K562 (cell line): Measurements from ENCODE around the gene CATSPER4. TPM values are rescaled to one million over a fixed set of nuclear protein-coding genes. Genes with fewer than 3 reads are reported as not detected.
A peak's percentile ranks its signal among the peaks of the same experiment; 100 is the strongest.

Source experiments
- ARHGAP35 ChIP-seq: fragments of 450-650 bp; IDR thresholded peaks from 2 replicates; pipeline ENCODE4 v1.6.1; 2018; ENCODE audit not compliant: partially characterized antibody
- CAMTA2 ChIP-seq: fragments of 250-450 bp; sonication (Bioruptor Pico); conservative IDR thresholded peaks from 2 replicates; pipeline ENCODE4 v1.5.1; 2022
- DEAF1 ChIP-seq: fragments of 450-650 bp; formaldehyde crosslinking; IDR thresholded peaks from 2 replicates; pipeline ENCODE4 v1.4.0; 2020; ENCODE audit warnings: mild to moderate bottlenecking, moderate library complexity
- E2F4 ChIP-seq: sonication (generic); formaldehyde crosslinking; IDR thresholded peaks from 2 replicates; pipeline ENCODE4 v1.8.0; 2022; ENCODE audit warnings: mild to moderate bottlenecking, low read depth, missing genetic modification reagents
- JUNB ChIP-seq: fragments of 450-650 bp; formaldehyde crosslinking; conservative IDR thresholded peaks from 2 replicates; pipeline ENCODE4 v1.4.0; 2020; ENCODE audit warnings: mild to moderate bottlenecking
- MAFG ChIP-seq: fragments of 450-650 bp; conservative IDR thresholded peaks from 2 replicates; pipeline ENCODE4 v1.6.1; 2016; ENCODE audit warnings: missing genetic modification characterization, missing compliant biosample characterization
- NFE2 ChIP-seq: IDR thresholded peaks from 2 replicates; pipeline ENCODE4 v1.6.1; 2014; ENCODE audit warnings: antibody characterized with exemption, low read depth
- NKRF ChIP-seq: fragments of 450-650 bp; IDR thresholded peaks from 2 replicates; pipeline ENCODE4 v1.6.1; 2016; ENCODE audit warnings: borderline replicate concordance
- TAF1 ChIP-seq: IDR thresholded peaks from 2 replicates; pipeline ENCODE4 v1.6.1; 2011; ENCODE audit warnings: mild to moderate bottlenecking, low read length, moderate library complexity; ENCODE audit not compliant: insufficient read depth, control insufficient read depth, severe bottlenecking; ENCODE audit errors: extremely low read depth
- WHSC1 ChIP-seq: IDR thresholded peaks from one replicate; pipeline ENCODE4 v1.6.1; 2012; ENCODE audit warnings: low read length, control low read depth, inconsistent platforms
- ZBTB17 ChIP-seq: fragments of 450-650 bp; formaldehyde crosslinking; IDR thresholded peaks from 2 replicates; pipeline ENCODE4 v1.4.0; 2020; ENCODE audit warnings: mild to moderate bottlenecking
- ZC3H4 ChIP-seq: sonication (generic); formaldehyde crosslinking; IDR thresholded peaks from 2 replicates; pipeline ENCODE4 v1.9.0; 2021; ENCODE audit warnings: missing genetic modification reagents, borderline replicate concordance
- ZNF23 ChIP-seq: fragments of 250-450 bp; sonication (Bioruptor Pico); IDR thresholded peaks from 2 replicates; pipeline ENCODE4 v1.4.0; 2020; ENCODE audit warnings: mild to moderate bottlenecking
- ZNF318 ChIP-seq, 2 experiments: fragments of 450-650 bp; IDR thresholded peaks; 2 replicates each; pipeline ENCODE4 v1.6.1; 2016; ENCODE audit warnings: mild to moderate bottlenecking in 2 of 2, borderline replicate concordance in 1 of 2, low read depth in 1 of 2, moderate library complexity in 1 of 2
- polyA plus RNA-seq, 8 experiments: library from polyadenylated mRNA; depleted of rRNA in 4 of 8; stranded (reverse) in 5 of 8; unstranded in 3 of 8; fragments of >200 nt; fragmentation: Nextera tagmentation in 2 of 8; fragmentation: Illumina TruSeq in 1 of 8; extraction: Ambion mirVana in 2 of 8; extraction: Trizol in 1 of 8; gene quantifications; 2 replicates each; pipeline versions ENCODE4 v1.2.1 to v1.2.3, GENCODE V29; 2011 to 2014; ENCODE audit warnings: inconsistent platforms in 1 of 8, missing spikeins in 1 of 8
- total RNA-seq, 7 experiments: library from RNA; depleted of rRNA in 6 of 7; stranded (reverse); fragments of >200 nt in 6 of 7; fragmentation: Illumina TruSeq in 2 of 7; extraction: Trizol in 2 of 7; gene quantifications; 2 replicates each; pipeline versions ENCODE4 v1.2.1 to v1.2.3, GENCODE V29; 2011 to 2021; ENCODE audit warnings: low replicate concordance in 1 of 7

The CATSPER4 gene
- total and polyA plus RNA-seq, 9 of the 15 experiments (the other 6 are each of a cell fraction or from before 2014, with no cell fraction given) = 0.04 to 0.13 TPM; not detected in 7

GRCh38 chr1:26169669-26170471 lies 20.5 kb upstream of the CATSPER4 start, which contains the start of gene ZNF593 (continued):
- TF ChIP-seq ZNF318 (IDR thresholded peaks at IDR 0.05; ENCODE audit: borderline replicate concordance in 1 of 2, low read depth in 1 of 2) = no peak
- peak; percentile 73 for TF ChIP-seq TAF1
- TF ChIP-seq DEAF1 = peak; percentile 39; the same call in 1 of the 2 replicates
- TF ChIP-seq ZBTB17 (CRISPR knock-in tag) = peak; percentile 82
- peak; percentile 44 for TF ChIP-seq NFE2
- TF ChIP-seq NKRF = peak; percentile 100
- TF ChIP-seq ZNF23 (CRISPR knock-in tag) = no peak
- peak; percentile 93; the same call in 1 of the 2 replicates for TF ChIP-seq CAMTA2 (CRISPR knock-in tag)
- peak; percentile 27 for TF ChIP-seq WHSC1
- no peak for TF ChIP-seq MAFG
- peak; percentile 61; the same call in 1 of the 2 replicates for TF ChIP-seq E2F4 (CRISPR knock-in tag)
- TF ChIP-seq ZC3H4 = no peak; the same call in 1 of the 2 replicates
- TF ChIP-seq JUNB = peak; percentile 99
- TF ChIP-seq ARHGAP35 = no peak
